ENCODE data around the gene NAA16.
"Not testable (repeated sequence)": the region's sequence is repeated elsewhere in the genome, so short reads cannot be mapped to it uniquely, and the experiment has no call there.

The NAA16 gene

DNA sequence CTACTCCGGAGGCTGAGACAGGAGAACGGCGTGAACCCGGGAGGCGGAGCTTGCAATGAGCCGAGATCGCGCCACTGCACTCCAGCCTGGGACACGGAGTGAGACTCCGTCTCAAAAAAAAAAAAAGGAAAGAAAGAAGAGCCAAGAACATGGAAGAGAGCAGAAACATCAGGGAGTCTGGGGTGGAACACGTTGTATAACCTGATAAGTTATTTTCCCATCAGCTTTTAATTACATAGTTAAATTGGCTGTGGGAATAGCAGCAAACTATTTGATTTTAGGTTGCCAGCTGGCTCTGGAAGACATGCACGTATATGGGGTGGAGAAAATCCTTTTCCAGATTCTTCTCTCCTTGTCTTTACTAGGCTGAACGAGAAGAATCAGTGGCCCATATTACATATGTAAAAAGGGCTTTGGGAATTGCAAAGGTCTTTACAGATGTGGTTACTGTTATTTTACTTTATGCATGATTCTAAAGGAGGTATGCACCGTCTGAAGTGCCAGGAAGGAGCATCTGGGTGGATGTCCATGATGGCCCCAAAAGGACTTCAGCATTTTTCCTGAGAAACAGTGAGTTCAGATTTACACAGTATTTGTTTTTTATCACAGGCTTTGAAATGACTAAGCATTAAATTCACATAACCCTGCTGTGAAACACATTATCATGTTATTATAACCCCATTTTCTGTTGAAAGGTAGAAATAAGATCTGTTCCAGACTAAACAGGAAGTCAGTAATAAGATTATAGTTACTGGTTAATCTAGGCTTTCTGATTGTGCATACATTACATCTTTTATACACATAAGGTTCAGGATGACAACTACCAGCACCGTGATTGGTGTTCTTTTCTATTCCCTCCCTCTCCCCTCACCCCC, 4.6 kb upstream of the NAA16 start:
- DNase-seq, result no peak

DNA sequence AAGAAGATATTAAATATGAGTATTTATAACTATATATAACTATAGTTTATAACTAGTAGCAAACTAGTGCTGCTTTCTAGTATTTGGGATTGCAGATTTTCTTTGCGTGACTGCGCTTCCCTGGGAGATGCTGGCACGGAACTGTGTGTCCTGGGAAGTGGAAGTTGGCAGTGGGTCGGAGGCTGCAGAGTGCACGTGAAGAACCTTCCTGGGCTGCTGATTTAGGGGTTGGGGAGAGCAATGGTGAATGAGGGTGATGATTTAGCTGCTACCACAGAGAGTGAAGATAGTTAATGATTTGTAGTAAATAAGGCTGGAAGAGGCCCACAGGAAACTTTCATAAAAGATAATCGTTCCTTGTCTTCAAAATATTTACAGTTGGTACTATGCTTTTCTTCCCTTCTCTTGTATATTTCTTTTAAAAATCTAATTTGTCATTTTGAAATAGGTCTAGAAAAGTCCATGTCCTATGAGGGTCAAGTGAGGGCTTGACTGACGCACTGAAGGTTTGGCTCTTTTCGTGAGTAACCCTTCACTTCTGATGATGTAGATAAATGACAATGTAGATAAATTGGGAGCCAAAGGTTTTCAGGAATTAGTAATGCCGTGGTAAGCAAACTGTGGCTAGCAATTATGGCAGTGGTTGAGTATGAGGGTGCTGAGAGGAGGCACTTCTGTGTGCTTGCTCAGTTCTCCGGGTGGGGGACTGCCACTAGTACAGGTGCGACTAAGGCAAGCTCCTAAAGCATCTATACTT, 3.0 kb upstream of the NAA16 start:
- DNase-seq, result no peak

DNA sequence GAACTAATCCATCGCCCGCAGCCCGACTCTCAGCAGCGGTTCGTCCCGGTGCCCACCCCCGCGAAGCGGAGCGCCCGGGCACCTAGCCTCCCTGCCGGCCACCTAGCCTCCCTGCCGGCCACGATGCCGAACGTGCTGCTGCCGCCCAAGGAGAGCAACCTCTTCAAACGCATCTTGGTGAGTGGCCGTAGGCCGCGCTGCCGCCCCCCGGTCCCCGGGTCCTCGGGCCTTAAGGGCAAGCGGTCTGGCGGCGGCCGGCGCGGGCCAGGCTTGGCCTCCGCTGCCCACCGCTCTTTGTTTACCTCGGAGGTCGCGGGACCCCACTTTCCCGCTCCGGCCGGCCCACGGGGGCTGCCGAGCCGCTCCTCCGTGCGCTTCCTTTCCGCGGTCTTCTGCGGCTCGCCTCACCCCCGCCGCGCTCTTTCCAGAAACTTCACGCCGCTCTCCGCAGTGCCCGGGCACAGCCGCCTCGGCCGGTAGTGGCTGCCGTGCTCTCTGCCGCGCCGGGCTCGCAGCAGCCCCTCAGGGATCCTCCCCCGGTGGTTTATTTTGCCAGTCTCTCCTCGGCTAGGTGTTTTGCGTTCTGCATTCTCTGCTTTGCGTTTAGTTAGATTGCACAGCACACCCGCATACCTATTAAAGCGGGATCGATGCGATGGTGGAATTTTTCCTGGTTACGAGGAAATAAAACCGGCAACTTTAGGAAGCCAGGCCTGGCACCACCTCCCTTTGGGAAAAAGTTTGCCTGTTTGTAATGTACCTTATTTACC, 524 bp downstream of the NAA16 start:
- peak in 1 of 2 experiments; percentile 40 for DNase-seq

DNA sequence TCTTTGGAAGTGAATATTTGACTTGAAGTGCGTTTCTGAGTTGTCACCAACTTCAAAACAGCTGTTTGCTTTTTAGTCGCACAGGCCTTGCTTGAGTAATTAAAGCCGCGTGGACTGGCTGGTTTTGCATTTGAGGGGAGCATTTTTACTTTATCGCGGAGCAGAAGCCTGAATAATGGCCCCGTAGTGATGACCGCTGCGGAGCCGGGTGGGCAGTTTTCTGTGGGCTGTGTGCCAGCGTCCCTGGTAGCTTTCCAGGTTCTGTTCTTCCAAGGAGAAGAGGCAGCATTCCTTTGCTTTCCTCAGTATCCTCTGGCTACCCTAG, 1.1 kb downstream of the NAA16 start:
- peak; percentile 17 to 25 for DNase-seq

DNA sequence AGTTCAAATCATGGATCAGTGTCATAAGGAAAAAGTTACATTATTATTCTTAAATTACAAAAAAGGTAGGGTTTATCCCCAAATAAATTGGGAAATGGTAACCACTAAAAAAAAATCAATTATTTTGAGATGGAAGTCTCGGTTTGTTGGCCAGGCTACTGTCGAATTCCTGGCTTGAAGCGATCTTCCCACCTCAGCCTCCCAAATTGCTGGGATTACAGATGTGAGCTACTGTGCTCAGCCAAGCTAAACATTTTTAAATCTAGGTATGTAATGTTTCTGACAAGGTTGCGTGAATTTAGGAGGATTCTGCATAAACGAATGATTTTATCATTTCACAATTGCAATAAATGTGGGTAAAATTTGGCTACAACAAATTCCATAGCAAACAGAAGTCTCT, 2.0 kb downstream of the NAA16 start:
- DNase-seq, result no peak

DNA sequence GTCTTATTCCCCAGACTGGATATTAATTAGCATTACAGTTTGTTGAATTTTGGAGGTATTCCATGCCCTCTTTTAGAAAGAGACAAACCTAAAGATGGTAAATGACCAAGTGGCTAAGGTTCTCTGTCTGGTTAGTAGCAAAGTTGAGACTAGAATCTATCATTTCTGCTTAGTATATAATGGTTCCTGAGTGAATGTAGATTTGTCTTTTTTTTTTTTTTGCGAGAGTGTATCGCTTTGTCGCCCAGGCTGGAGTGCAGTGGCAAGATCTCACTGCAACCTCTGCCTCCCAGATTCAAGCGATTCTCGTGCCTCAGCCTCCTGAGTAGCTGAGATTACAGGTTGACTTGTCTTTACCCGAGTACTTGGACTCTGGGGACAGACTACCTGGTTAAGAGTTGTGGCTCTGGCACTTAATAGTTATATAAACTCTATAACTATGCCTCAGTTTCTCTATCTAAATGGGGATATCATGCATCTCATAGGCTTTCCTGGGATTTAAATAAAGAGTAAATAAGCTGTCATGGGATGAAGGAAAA, 2.7 kb downstream of the NAA16 start:
- no peak for DNase-seq

DNA sequence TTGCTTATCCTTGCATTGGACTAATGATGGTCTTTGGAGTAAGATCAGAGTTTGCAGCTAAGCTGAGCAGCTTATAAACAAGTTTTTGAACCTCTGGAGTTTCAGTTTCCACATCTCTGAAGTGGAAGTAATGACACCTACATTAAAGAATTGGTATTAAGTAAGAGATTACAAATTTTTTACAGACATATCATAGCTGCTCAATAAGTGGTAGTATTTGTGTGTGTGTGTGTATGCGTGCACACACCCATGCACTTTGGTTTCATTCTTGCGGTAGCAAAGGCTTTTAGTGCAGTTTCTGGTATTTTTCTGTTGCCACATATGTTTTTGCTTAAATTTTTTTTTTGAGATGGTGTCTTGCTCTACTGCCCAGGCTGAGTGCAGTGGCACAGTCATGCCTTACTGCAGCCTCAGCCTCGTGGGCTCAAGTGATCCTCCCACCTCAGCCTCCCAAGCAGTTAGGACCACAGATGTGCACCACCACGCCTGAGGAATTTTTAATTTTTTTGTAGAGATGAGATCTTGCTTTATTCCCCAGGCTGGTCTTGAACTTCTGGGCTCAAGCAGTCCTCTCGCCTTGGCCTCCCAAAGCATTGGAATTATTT, 4.5 kb downstream of the NAA16 start:
- DNase-seq, result no peak

DNA sequence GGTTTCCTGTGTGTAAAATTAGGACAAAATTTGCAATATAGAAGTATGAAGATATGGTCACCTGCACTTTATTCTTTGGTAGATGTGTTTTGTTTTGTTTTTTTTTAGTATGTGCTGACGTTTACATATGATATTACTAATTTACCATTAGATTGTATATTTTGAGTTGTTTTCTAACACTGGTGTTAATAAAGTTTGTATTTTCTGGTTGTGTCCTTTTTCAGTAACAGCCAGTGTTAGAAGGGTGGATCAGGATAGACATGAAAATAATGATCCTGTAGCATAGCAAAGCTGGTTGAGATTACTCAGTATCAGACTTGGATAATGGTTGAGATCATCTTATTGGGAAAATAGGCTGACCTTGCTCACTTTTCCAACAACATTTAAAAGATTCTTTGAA, 6.2 kb downstream of the NAA16 start:
- DNase-seq, result no peak

DNA sequence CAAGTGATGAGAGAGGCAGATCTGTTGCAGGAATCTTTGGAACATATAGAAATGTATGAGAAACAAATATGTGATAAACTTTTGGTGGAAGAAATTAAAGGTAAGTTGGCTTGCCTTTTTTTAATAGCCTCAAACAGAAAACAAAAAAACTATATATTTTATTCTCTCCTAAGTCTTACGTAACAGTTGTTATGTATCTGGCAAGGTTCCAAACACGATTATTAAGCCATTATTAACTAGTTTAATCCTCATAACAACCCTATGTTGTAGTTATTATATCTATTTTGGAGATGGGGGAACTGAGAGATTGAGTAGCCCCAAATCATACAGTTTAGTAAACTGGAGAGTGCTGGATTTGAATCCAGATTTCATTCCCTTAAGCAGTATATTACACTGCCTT, 14.7 kb downstream of the NAA16 start:
- DNase-seq, result peak in 1 of 2 experiments; percentile 4

DNA sequence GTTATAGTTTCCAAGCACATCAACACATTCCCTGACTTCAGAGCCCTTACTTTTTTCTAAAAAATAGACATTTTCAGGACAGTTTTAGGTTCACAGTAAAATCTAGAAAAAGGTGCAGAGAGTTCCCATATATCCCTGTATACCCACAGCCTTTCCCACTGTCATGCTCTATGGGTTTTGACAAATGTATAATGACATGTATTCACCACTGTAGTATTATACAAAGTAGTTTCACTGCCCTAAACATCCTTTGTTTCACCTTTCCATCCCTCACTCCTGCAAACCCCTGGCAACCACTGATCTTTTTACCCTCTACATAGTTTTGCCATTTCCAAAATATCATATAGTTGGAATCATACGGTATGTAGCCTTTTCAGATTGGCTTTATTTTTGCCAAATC, 15.6 kb downstream of the NAA16 start:
- DNase-seq, result no peak

DNA sequence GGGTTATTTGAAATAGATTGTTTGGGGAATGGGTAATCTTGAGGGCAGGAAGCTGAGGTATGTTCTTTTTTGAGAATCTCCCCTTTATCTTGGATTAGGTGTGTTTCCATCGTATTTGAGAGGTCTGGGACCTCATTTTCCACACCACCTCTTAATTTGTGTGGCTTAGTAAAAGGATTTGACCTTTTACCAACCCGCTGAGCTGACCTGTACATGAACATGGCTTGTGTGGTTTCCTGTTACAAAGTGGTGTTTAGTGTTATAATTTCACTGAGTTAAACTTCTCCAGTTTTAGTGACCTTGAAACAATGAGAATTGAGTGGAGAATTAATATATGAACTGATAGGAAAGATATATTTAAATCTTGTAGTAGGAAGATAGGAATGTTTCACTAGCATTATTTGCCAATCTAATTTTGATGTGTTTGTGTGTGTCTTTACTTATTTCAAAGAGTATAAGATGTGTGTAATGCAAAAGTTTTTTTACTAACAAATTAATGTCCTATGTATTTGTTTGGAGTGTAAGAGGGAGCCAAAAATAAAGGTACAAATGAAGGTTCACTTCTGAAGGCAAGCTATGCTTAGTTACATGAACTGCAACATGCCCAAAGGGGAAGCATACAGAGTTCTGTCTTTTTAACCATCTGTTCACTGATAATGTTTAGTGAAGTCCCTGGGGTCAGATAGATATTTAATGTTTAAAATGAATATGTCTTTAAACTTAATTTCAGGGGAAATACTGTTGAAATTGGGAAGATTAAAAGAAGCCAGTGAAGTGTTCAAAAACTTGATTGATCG, 17.1 kb downstream of the NAA16 start:
- DNase-seq, result no peak

DNA sequence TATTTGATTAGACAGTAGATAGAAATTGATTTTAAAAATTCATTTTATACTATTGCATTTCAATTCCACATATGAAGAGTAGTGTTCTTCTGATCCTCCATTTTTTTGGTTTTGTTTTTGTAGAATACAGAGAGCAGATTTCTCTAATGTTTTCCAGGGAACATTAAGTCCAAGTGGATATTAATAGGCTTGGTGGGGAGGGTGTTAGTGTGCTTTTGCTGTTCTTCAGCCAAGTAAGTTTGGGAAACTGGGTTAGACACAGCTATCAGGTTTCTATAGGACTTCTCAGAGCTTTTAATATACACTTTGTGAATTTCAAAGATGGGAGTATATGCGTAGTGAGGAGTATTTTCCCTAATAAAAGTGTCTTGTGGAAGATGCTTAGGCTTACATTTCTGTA, 21.8 kb downstream of the NAA16 start:
- no peak for DNase-seq

DNA sequence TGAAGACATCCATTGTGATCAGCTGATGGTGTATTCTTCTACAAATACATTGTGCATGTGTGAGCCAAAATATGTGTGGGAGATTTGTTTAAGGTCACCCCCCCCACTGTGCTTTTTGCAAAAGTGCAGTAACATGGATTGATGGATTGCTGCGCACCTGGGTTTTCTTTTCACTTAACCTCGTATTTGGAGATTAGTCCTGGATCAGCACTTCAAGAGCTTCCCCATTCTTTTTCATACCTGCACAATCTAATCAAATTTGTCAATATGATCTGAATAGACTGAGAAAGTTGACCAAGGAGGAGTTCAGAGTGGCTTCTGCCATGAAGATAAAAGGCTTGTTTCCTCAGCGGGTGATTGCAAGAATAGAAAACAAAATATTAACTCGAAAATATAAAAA, 23.7 kb downstream of the NAA16 start:
- DNase-seq, result no peak

DNA sequence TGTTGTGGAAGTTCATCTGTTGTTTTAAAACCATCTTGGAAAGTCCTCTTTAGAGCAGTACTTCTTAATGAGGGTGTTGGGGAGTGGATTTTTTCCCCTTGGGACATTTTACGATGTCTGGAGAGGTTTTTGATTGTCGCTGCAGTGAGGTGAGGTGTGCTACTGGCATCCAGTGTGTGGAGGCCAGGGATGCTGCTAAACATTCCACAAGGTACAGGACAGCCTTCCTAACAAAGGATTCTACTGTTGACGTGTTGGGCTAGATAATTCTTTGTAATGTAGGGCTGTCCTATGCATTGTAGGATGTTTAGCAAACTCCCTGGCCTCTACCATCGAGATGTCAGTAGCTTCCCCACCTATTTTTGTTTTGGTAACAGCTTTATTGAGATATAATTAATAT, 33.3 kb downstream of the NAA16 start:
- DNase-seq, result no peak

DNA sequence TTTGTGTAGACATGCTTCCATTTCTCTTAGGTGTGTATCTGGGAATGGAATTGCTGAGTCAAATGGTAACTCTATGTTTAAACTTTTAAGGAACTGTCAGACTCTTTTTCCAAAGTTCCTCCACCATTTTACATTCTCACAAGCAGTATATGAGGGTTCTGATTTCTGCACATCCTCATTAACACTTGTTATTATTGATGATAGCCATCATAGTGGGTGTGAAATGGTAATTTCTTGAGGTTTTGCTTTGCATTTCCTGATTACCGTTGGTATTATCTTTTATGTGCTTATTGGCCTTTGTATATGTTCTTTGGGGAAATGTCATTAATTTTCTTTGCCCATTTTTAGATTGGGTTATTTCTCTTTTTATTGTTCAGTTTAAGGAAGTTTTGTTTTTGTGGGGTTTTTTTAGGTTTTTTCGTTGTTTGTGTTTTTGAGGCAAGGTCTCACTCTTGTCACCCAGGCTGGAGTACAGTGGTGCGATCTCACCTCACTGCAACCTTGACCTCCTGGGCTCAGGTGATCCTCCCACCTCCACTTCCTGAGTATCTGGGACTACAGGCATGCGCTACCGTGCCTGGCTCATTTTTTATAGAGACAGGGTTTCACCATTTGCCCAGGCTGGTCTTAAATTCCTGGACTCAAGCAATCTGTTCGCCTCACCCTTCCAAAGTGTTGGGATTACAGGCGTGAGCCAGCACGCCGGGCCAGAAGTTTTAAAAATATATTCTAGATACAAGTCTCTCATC, 34.3 kb downstream of the NAA16 start:
- no peak for DNase-seq

DNA sequence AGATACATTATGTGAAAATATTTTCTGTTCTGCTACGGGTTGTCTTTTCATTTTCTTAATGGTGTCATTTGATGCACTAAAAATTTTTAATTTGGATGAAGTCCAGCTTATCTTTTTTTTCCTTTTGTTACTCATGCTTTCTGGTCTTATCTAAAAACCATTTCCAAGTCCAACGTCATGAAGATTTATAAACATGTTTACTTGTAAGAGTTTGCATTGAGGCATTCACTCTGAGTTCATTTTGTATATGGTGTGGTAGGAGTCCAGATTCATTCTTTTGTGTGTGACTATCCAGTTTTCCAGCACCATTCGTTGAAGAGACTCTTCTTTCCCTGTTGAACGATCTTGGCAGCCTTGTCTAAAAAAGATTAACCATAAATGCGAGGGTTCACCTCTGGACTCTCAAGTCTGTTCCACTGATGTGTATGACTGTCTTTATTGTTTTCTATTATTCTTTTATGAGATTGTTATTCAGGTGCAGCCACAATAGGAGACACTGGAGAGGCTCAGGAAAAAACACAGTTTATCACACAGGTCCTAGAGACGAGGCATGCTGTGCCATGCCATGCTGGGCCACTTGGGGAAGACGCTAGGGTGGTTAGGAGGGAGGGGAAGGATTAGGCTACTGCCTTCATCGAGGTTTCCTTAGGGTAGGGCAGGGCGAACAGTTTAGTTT, 35.0 kb downstream of the NAA16 start:
- no peak for DNase-seq

DNA sequence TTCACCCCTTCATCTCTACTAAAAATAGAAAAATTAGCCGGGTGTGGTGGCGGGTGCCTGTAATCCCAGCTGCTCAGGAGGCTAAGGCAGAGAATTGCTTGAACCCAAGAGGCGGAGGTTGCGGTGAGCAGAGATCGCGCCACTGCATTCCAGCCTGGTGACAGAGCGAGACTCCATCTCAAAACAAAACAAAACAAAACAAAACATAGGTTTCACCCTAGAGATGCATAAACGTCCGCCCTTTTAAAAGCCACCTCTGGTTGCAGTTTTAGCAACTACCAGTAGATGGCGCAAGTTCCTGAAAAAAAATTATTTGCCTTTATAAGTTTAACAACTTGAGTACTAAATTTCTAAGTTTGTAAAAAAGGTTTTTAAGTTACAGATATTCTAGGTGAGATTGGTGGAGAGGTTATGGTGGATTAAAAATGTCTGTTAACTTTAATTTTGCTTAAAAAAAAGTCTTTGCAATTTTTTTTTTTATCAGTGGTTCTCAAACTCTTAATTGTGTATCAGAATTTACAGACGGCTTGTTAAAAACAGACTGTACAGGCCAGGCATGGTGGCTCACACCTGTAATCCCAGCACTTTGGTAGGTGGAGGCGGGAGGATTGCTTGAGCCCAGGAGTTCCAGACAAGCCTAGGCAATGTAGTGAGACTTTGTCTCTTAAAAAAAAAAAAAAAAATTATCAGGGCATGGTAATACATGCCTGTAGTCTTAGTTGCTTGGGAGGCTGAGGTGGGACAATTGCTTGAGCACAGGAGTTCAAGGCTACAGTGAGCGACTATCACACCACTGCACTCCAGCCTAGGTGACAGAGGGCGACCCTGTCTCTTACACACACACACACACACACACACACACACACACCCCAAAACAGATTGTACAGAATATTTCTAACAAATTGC, 42.1 kb downstream of the NAA16 start:
- peak in 1 of 2 experiments; percentile 23 for DNase-seq

DNA sequence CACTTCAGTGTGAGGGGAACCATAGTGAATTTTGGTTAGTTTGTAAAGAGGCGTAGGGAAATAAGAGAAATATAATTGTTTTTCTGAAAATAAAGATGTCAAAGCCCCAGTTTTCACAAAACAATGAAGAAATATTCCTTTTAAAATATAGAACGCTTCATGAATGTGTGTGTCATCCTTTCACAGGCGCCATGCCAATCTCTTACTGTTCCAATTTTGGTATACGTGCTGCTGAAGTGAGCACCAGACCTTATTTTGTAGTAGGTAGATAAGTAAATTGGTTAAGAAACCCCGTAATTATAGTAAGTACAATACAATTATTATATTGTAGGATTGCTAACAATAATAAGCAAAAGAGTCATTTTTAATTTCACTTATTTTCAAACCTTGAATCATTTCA, 43.3 kb downstream of the NAA16 start:
- no peak for DNase-seq

DNA sequence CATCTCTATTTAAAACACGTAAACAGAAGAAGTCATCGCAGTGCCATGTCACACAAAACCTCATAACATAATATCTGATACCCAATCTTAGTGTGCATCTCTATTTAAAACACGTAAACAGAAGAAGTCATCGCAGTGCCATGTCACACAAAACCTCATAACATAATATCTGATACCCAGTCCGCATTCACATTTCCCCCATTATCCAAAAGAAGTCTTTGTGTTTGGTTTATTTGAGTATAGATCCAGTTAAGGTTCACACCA, 45.2 kb downstream of the NAA16 start:
- DNase-seq, result not testable (repeated sequence)

DNA sequence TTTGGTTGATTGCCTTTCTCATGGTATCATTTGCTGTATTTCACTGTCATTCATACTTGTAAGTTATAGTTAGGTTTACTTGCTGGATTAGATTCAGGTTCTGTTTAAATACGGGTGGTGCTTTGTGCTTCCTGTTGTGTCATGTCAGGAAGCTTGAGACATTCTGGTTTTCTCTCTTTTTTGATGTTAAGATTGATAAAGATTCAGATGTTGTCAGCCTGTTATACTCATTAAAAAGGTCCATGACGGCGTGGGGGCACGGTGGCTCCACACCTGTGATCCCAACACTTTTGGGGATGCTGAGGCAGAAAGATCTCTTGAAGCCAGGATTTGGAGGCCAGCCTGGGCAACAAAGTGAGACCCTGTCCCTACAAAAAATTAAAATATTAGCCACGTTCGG, 45.7 kb downstream of the NAA16 start:
- no peak for DNase-seq
